ENCODE measurements around the gene MYZAP. TPM values are rescaled to one million over a fixed set of nuclear protein-coding genes. Genes with fewer than 3 reads are reported as not detected.

Gene MYZAP
- total and polyA plus RNA-seq, 2 of the 8 experiments (the other 6 are each of a cell fraction or from before 2014, with no cell fraction given): 0.41 to 0.65 TPM

GRCh38 chr15:57596301-57596855, 4.7 kb downstream of the MYZAP start (continued):
- no peak for TF ChIP-seq CEBPB (IDR thresholded peaks at IDR 0.05; ENCODE audit: low read depth, low read length)
- TF ChIP-seq SUZ12 (IDR thresholded peaks at IDR 0.05; ENCODE audit: low read length): no peak

Measured in H1 (cell line).